ENCODE measurements around the gene TSC2.

DNA sequence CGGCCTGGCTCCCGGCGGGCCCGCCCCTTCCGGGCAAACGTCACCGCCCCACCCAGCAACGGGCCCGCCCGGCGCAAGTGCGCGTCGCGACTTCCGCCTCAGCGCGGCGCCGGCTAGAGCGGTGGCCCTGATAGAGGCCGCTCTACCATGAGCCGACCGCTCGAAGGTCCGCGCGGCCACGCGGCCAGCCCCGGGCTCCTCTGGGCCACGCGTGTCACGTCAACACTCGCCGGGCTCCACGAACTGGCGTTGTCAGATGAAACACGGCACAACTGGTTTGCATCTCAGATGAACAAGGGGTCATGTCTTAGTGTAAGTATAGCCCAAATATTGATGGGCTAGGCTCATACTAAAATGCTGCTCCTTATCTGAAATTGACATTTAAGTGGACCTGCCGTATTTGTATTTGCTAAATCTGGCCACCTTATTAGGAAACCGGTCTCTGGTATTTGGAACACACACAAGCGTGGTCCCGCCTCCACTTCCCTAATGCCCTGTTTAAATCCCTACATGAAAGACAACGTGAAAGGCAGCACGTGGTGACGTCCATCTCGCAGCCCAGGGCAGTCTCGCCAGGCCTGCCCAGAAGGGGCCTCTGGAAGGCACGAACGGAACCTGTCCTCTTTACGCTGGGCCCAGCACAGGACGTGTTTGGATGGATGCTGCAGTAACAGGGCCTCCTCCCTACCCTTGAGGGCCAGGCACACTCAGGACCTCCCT, 37.8 kb upstream of the TSC2 start, which contains the start of gene ZNF598:
- TF ChIP-seq CTCF (conservative IDR thresholded peaks at IDR 0.05; ENCODE audit: low read length) (no peak), EZH2phosphoT487 (IDR thresholded peaks at IDR 0.05; ENCODE audit: borderline replicate concordance, low read depth, low read length) (no peak)
